Uterus (tissue), 2 donors: ENCODE measurements around the gene CDADC1.

Source experiments
- POLR2A ChIP-seq, 2 donors: fragments of 450-650 bp; IDR thresholded peaks; one replicate each; pipeline ENCODE4 v1.6.1; 2016; ENCODE audit warnings: antibody characterized with exemption in 2 of 2, mild to moderate bottlenecking in 1 of 2, moderate library complexity in 1 of 2
- TF ChIP-seq, protein P1 (sequence below), 4 experiments: fragments of 200-600 bp in 2 of 4; fragments of 450-650 bp in 2 of 4; sonication (generic) in 2 of 4; IDR thresholded peaks; one replicate each; pipeline ENCODE4 v1.5.1; 2016 to 2019; ENCODE audit warnings: antibody characterized with exemption in 4 of 4, mild to moderate bottlenecking in 2 of 4, moderate library complexity in 1 of 4

DNA sequence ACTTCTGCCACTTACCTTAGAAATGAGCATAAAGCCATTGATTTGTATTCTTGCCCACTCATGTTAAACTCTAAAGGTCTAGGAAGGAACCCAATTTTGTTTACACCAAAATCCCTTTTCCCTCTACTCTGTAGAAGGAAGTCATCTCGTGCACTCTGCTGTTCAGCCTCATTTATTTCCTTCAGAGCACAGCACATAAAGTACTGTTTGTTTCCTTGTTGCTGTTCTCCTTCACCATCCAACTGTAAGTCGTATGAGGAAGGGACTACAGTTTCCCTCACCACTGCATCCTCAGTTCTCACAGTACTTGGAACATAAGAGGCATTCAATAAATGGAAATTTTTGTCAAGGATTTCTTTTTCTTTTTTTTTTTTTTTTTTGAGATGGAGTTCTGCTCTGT, 24.6 kb downstream of the CDADC1 start:
- TF ChIP-seq POLR2A (IDR thresholded peaks at IDR 0.05): no peak
- TF ChIP-seq, protein P1, sequence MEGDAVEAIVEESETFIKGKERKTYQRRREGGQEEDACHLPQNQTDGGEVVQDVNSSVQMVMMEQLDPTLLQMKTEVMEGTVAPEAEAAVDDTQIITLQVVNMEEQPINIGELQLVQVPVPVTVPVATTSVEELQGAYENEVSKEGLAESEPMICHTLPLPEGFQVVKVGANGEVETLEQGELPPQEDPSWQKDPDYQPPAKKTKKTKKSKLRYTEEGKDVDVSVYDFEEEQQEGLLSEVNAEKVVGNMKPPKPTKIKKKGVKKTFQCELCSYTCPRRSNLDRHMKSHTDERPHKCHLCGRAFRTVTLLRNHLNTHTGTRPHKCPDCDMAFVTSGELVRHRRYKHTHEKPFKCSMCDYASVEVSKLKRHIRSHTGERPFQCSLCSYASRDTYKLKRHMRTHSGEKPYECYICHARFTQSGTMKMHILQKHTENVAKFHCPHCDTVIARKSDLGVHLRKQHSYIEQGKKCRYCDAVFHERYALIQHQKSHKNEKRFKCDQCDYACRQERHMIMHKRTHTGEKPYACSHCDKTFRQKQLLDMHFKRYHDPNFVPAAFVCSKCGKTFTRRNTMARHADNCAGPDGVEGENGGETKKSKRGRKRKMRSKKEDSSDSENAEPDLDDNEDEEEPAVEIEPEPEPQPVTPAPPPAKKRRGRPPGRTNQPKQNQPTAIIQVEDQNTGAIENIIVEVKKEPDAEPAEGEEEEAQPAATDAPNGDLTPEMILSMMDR (IDR thresholded peaks at IDR 0.05): no peak
